Fibroblast of lung (primary cell): Measurements from ENCODE around the gene ROBO2. TPM values are rescaled to one million over a fixed set of nuclear protein-coding genes. Genes with fewer than 3 reads are reported as not detected.

ENCODE experiments used
- DNase-seq, 2 donors: peaks; one replicate each; pipeline versions ENCODE4 v3.0.0 to v3.0.0-alpha.2; 2010; ENCODE audit warnings: low read depth in 2 of 2
- H2AFZ ChIP-seq: 2 replicates; pipeline ENCODE4 v1.5.1; 2012; ENCODE audit warnings: low read length, control low read depth, inconsistent platforms
- H3K27ac ChIP-seq: 2 replicates; pipeline ENCODE4 v1.5.1; 2011; ENCODE audit warnings: low read length, control low read depth; ENCODE audit not compliant: insufficient read depth
- H3K27me3 ChIP-seq: 2 replicates; pipeline ENCODE4 v1.5.1; 2011; ENCODE audit warnings: mild to moderate bottlenecking, low read length; ENCODE audit not compliant: control insufficient read depth, insufficient read depth
- H3K36me3 ChIP-seq: 2 replicates; pipeline ENCODE4 v1.5.1; 2011; ENCODE audit warnings: low read length; ENCODE audit not compliant: control insufficient read depth, insufficient read depth
- H3K4me1 ChIP-seq: 2 replicates; pipeline ENCODE4 v1.5.1; 2011; ENCODE audit warnings: low read length; ENCODE audit not compliant: control insufficient read depth, insufficient read depth; ENCODE audit errors: extremely low read depth
- H3K4me2 ChIP-seq: 2 replicates; pipeline ENCODE4 v1.5.1; 2011; ENCODE audit warnings: low read length, control low read depth; ENCODE audit not compliant: insufficient read depth; ENCODE audit errors: extremely low read depth
- H3K4me3 ChIP-seq, 4 experiments: fragments of 200-600 bp in 1 of 4; sonication (generic) in 1 of 4; replicated peaks in 1 of 4; 2 replicates each; pipeline ENCODE4 v1.5.1; 2011 to 2016; ENCODE audit warnings: low read length in 4 of 4, low read depth in 3 of 4, mild to moderate bottlenecking in 3 of 4, control low read depth in 2 of 4, inconsistent platforms in 1 of 4, mixed read lengths in 1 of 4; ENCODE audit not compliant: insufficient read depth in 1 of 4; ENCODE audit errors: control extremely low read depth in 1 of 4
- H3K79me2 ChIP-seq: 2 replicates; pipeline ENCODE4 v1.5.1; 2012; ENCODE audit warnings: mild to moderate bottlenecking, low read length, inconsistent platforms; ENCODE audit not compliant: control insufficient read depth, insufficient read depth
- H3K9ac ChIP-seq: 2 replicates; pipeline ENCODE4 v1.5.1; 2011; ENCODE audit warnings: mild to moderate bottlenecking, low read length, control low read depth; ENCODE audit not compliant: insufficient read depth
- H3K9me3 ChIP-seq: 2 replicates; pipeline ENCODE4 v1.5.1; 2012; ENCODE audit warnings: low read depth, low read length; ENCODE audit not compliant: control insufficient read depth, insufficient read depth
- H4K20me1 ChIP-seq: 2 replicates; pipeline ENCODE4 v1.5.1; 2011; ENCODE audit warnings: low read length; ENCODE audit not compliant: control insufficient read depth, insufficient read depth; ENCODE audit errors: extremely low read depth
- EZH2 ChIP-seq: IDR thresholded peaks from 2 replicates; pipeline ENCODE4 v1.5.1; 2012; ENCODE audit warnings: low read length, control low read depth, mild to moderate bottlenecking; ENCODE audit errors: missing control alignments
- polyA plus RNA-seq, 2 donors: library from polyadenylated mRNA; depleted of rRNA in 1 of 2; stranded (reverse) in 1 of 2; unstranded in 1 of 2; fragments of >200 nt; gene quantifications; 2 replicates each; pipeline ENCODE4 v1.2.1, GENCODE V29; 2011 to 2012; ENCODE audit warnings: missing spikeins in 1 of 2
- total RNA-seq: library from RNA; depleted of rRNA; stranded (reverse); fragments of >200 nt; gene quantifications from 2 replicates; pipeline ENCODE4 v1.2.1, GENCODE V29; 2014
- TF ChIP-seq, protein P1 (sequence below), 2 donors: IDR thresholded peaks in 1 of 2; conservative IDR thresholded peaks in 1 of 2; 1 replicate in 1 of 2; 2 replicates in 1 of 2; pipeline ENCODE4 v1.5.1; 2011 to 2012; ENCODE audit warnings: low read length in 2 of 2, control low read depth in 1 of 2, inconsistent platforms in 1 of 2, low read depth in 1 of 2, mild to moderate bottlenecking in 1 of 2

The ROBO2 gene
- total and polyA plus RNA-seq, 2 donors (not counting 1 experiment from before 2014, with no cell fraction given) = 0.83 to 1.5 TPM

GRCh38 chr3:77687545-77687944, 647.6 kb downstream of the ROBO2 start:
- Histone ChIP-seq H3K9me3 (no peaks in the 10 kb centered on the region), H3K36me3 (no peaks in the 10 kb centered on the region), H3K4me2 (no peak overlapping the region), H3K27me3 (no peaks in the 10 kb centered on the region), H3K4me3 (no peak overlapping the region), H3K79me2 (no peaks in the 10 kb centered on the region), H3K27ac (no peak overlapping the region), H3K9ac (no peak overlapping the region), H4K20me1 (no peaks in the 10 kb centered on the region), H3K4me1 (no peaks in the 10 kb centered on the region), H2AFZ (no peak overlapping the region)
- no peak for DNase-seq
- no peak for TF ChIP-seq EZH2
- TF ChIP-seq, protein P1, sequence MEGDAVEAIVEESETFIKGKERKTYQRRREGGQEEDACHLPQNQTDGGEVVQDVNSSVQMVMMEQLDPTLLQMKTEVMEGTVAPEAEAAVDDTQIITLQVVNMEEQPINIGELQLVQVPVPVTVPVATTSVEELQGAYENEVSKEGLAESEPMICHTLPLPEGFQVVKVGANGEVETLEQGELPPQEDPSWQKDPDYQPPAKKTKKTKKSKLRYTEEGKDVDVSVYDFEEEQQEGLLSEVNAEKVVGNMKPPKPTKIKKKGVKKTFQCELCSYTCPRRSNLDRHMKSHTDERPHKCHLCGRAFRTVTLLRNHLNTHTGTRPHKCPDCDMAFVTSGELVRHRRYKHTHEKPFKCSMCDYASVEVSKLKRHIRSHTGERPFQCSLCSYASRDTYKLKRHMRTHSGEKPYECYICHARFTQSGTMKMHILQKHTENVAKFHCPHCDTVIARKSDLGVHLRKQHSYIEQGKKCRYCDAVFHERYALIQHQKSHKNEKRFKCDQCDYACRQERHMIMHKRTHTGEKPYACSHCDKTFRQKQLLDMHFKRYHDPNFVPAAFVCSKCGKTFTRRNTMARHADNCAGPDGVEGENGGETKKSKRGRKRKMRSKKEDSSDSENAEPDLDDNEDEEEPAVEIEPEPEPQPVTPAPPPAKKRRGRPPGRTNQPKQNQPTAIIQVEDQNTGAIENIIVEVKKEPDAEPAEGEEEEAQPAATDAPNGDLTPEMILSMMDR (conservative IDR thresholded peaks at IDR 0.05 in 1 of 2, IDR thresholded peaks at IDR 0.05 in 1 of 2; ENCODE audit: low read depth in 1 of 2, low read length in 2 of 2) = no peak

DNA sequence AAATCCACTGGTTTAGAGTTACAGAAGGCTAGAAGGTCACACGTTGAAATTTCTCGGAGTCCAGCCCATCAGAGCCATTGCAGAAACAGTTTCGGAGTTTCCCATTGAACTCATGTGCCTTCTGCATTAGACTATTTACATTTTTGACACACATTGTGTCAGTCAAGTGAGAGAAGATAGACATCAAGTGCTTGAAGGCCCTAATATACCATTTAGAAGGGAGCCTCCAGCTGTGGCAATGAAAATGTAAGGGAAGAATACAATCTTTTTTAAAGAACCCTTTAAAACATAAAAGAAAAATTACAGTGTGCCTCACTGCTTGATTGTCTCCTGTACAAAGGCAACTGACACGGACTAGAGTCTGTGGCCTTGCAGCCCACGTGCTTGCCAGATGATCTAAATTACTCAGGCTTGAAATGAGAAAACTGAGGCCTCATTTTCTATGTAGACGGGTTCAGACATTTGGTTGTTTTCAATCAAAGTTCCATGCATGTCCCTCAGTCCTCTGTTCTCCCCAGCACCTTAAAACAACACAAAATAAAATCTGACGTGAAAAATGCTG, 650.5 kb downstream of the ROBO2 start:
- no peaks in the 10 kb centered on the region for H3K4me1 ChIP-seq

GRCh38 chr3:77693147-77693546, 653.2 kb downstream of the ROBO2 start:
- Histone ChIP-seq H3K36me3 (no peaks in the 10 kb centered on the region), H3K9me3 (no peaks in the 10 kb centered on the region), H3K79me2 (no peaks in the 10 kb centered on the region), H3K9ac (no peak overlapping the region), H3K4me2 (no peak overlapping the region), H3K4me3 (no peak overlapping the region), H2AFZ (no peak overlapping the region), H3K4me1 (no peaks in the 10 kb centered on the region), H4K20me1 (no peaks in the 10 kb centered on the region), H3K27ac (no peak overlapping the region), H3K27me3 (no peaks in the 10 kb centered on the region)
- DNase-seq = no peak
- no peak for TF ChIP-seq EZH2
- TF ChIP-seq, protein P1 (conservative IDR thresholded peaks at IDR 0.05 in 1 of 2, IDR thresholded peaks at IDR 0.05 in 1 of 2; ENCODE audit: low read depth in 1 of 2, low read length in 2 of 2) = no peak

More for the DNA sequence above, 650.5 kb downstream of the ROBO2 start:
- no peak overlapping the region for H3K9ac ChIP-seq
- no peak overlapping the region for H2AFZ ChIP-seq
- H3K79me2 ChIP-seq = no peaks in the 10 kb centered on the region
- no peaks in the 10 kb centered on the region for H3K36me3 ChIP-seq
- DNase-seq = no peak
- H4K20me1 ChIP-seq = no peaks in the 10 kb centered on the region
- H3K27ac ChIP-seq = no peak overlapping the region
- H3K27me3 ChIP-seq = no peaks in the 10 kb centered on the region
- no peaks in the 10 kb centered on the region for H3K9me3 ChIP-seq
- TF ChIP-seq, protein P1 (conservative IDR thresholded peaks at IDR 0.05 in 1 of 2, IDR thresholded peaks at IDR 0.05 in 1 of 2; ENCODE audit: low read depth in 1 of 2, low read length in 2 of 2) = no peak
- TF ChIP-seq EZH2 = no peak
- no peak overlapping the region for H3K4me2 ChIP-seq
- no peak overlapping the region for H3K4me3 ChIP-seq
